Raji (cell line): ENCODE data around the gene EVI2B.

Experiments used
- POLR2A ChIP-seq: IDR thresholded peaks from 2 replicates; pipeline ENCODE4 v1.6.1; 2011; ENCODE audit warnings: low read depth, low read length, control low read depth; ENCODE audit not compliant: insufficient read depth

The EVI2B gene

GRCh38 chr17:31293581-31293980 lies 20.3 kb downstream of the EVI2B start:
- no peak for TF ChIP-seq POLR2A

- no peak for TF ChIP-seq POLR2A
Measured at GRCh38 chr17:31291820-31292219, 22.0 kb downstream of the EVI2B start.

- no peak for TF ChIP-seq POLR2A
Measured at GRCh38 chr17:31289790-31290189, 24.1 kb downstream of the EVI2B start.

- no peak for TF ChIP-seq POLR2A
Measured at GRCh38 chr17:31286587-31286986, 27.3 kb downstream of the EVI2B start.

GRCh38 chr17:31283841-31284240 lies 30.0 kb downstream of the EVI2B start:
- no peak for TF ChIP-seq POLR2A

- no peak for TF ChIP-seq POLR2A
Measured at GRCh38 chr17:31281061-31281460, 32.8 kb downstream of the EVI2B start.

GRCh38 chr17:31279401-31279800 lies 34.5 kb downstream of the EVI2B start:
- no peak for TF ChIP-seq POLR2A

GRCh38 chr17:31275116-31275515 lies 38.7 kb downstream of the EVI2B start:
- TF ChIP-seq POLR2A, result no peak

GRCh38 chr17:31274252-31274651 lies 39.6 kb downstream of the EVI2B start:
- no peak for TF ChIP-seq POLR2A

- no peak for TF ChIP-seq POLR2A
Measured at GRCh38 chr17:31273516-31273915, 40.3 kb downstream of the EVI2B start.

GRCh38 chr17:31272803-31273202 lies 41.1 kb downstream of the EVI2B start:
- no peak for TF ChIP-seq POLR2A

- TF ChIP-seq POLR2A, result no peak
Measured at GRCh38 chr17:31272236-31272635, 41.6 kb downstream of the EVI2B start.

- no peak for TF ChIP-seq POLR2A
Measured at GRCh38 chr17:31269578-31269983, 44.3 kb downstream of the EVI2B start.

GRCh38 chr17:31269036-31269577 lies 44.7 kb downstream of the EVI2B start:
- no peak for TF ChIP-seq POLR2A

- TF ChIP-seq POLR2A, result no peak
Measured at GRCh38 chr17:31266042-31266441, 47.8 kb downstream of the EVI2B start.

GRCh38 chr17:31261601-31262000 lies 52.3 kb downstream of the EVI2B start:
- no peak for TF ChIP-seq POLR2A

GRCh38 chr17:31260151-31260550 lies 53.7 kb downstream of the EVI2B start:
- no peak for TF ChIP-seq POLR2A
